Measurements from ENCODE around the gene DCT. TPM values are rescaled to one million over a fixed set of nuclear protein-coding genes. Genes with fewer than 3 reads are reported as not detected.

The DCT gene
- polyA plus RNA-seq, 1 of the 3 experiments (the other 2 are of a cell fraction), result 0.03 TPM

- Histone ChIP-seq H3K4me1 (ENCODE audit: control insufficient read depth in 1 of 2, insufficient read depth in 2 of 2, low read depth in 1 of 2, low read length in 1 of 2) (no peaks in the 10 kb centered on the region; a peak in 1 of 4 replicates), H3K9me2 (no peaks in the 10 kb centered on the region), H3K36me3 (replicated peaks in 1 of 2; ENCODE audit: control insufficient read depth in 1 of 2, insufficient read depth in 2 of 2, low read length in 1 of 2) (no peaks in the 10 kb centered on the region), H3K9me3 (no peaks in the 10 kb centered on the region), H3K4me3 (ENCODE audit: low read depth in 2 of 2, low read length in 1 of 2) (no peak overlapping the region), H2AFZ (ENCODE audit: low read depth) (no peak overlapping the region), H3K27me3 (ENCODE audit: insufficient read depth) (no peaks in the 10 kb centered on the region), H3K4me2 (no peak overlapping the region), H3K27ac (ENCODE audit: low read depth in 2 of 2, low read length in 1 of 2) (no peak overlapping the region), H3K79me2 (ENCODE audit: insufficient read depth) (no peaks in the 10 kb centered on the region), H3K9ac (no peak overlapping the region), H4K20me1 (ENCODE audit: insufficient read depth) (no peaks in the 10 kb centered on the region), H3F3A (replicated peaks; ENCODE audit: insufficient read depth) (no peaks in the 10 kb centered on the region)
- TF ChIP-seq YY1 (IDR thresholded peaks at IDR 0.05; ENCODE audit: low read depth) (no peak), PBX3 (IDR thresholded peaks at IDR 0.05) (no peak), RXRA (IDR thresholded peaks at IDR 0.05; ENCODE audit: borderline replicate concordance, low read depth) (no peak), FOXJ3 (CRISPR knock-in tag; IDR thresholded peaks at IDR 0.05) (no peak), SMC3 (IDR thresholded peaks at IDR 0.05; ENCODE audit: low read depth, low read length) (no peak)
- POLR2A ChIA-PET, result no interaction called here
- WGBS (ENCODE audit: low lambda C conversion rate), result 82% methylated on average over 3 of the region's 3 CpGs
- no peak for DNase-seq
- CTCF ChIA-PET, result no interaction called here
Measured at GRCh38 chr13:94495806-94496205, 16.3 kb upstream of the DCT start.

- CTCF ChIA-PET, result interaction anchor here (0.6 to 0.9 kb wide), 2 partner anchors 32 to 58 kb away, joined by 3 read pairs; no protein-coding TSS in a partner anchor
- H3K36me3 ChIP-seq (replicated peaks in 1 of 2; ENCODE audit: control insufficient read depth in 1 of 2, insufficient read depth in 2 of 2, low read length in 1 of 2), result no peaks in the 10 kb centered on the region
- no peak overlapping the region for H3K4me3 ChIP-seq (ENCODE audit: low read depth in 2 of 2, low read length in 1 of 2)
- H3K4me1 ChIP-seq (ENCODE audit: control insufficient read depth in 1 of 2, insufficient read depth in 2 of 2, low read depth in 1 of 2, low read length in 1 of 2), result no peaks in the 10 kb centered on the region; a peak in 1 of 4 replicates
- no peaks in the 10 kb centered on the region for H3K79me2 ChIP-seq (ENCODE audit: insufficient read depth)
- POLR2A ChIA-PET, result no interaction called here
- H3F3A ChIP-seq (replicated peaks; ENCODE audit: insufficient read depth), result no peaks in the 10 kb centered on the region
- WGBS (ENCODE audit: low lambda C conversion rate), result 4% methylated on average over 2 of the region's 2 CpGs
- TF ChIP-seq YY1 (IDR thresholded peaks at IDR 0.05; ENCODE audit: low read depth) (no peak), MEF2A (IDR thresholded peaks at IDR 0.05; ENCODE audit: borderline replicate concordance, low read depth) (no peak), JUND (IDR thresholded peaks at IDR 0.05) (no peak), FOXM1 (IDR thresholded peaks at IDR 0.05; ENCODE audit: low read depth) (no peak), RCOR1 (IDR thresholded peaks at IDR 0.05; ENCODE audit: low read length) (no peak), FOXJ3 (CRISPR knock-in tag; IDR thresholded peaks at IDR 0.05) (no peak), FOSL2 (IDR thresholded peaks at IDR 0.05; ENCODE audit: borderline replicate concordance, low read depth) (no peak), POLR2AphosphoS5 (IDR thresholded peaks at IDR 0.05; ENCODE audit: low read depth, low read length) (no peak), RAD21 (IDR thresholded peaks at IDR 0.05; ENCODE audit: low read length) (no peak), EP300 (IDR thresholded peaks at IDR 0.05; ENCODE audit: borderline replicate concordance in 1 of 2, low read depth in 1 of 2, low read length in 1 of 2) (no peak), GATA2 (CRISPR knock-in tag; IDR thresholded peaks at IDR 0.05) (no peak), MXI1 (IDR thresholded peaks at IDR 0.05; ENCODE audit: low read depth, low read length) (no peak), USF2 (IDR thresholded peaks at IDR 0.05; ENCODE audit: borderline replicate concordance, low read depth, low read length) (no peak)
- no peak overlapping the region for H3K4me2 ChIP-seq
- no peak overlapping the region for H2AFZ ChIP-seq (ENCODE audit: low read depth)
- no peaks in the 10 kb centered on the region for H3K9me2 ChIP-seq
- no peak overlapping the region for H3K27ac ChIP-seq (ENCODE audit: low read depth in 2 of 2, low read length in 1 of 2)
- no peak overlapping the region for H3K9ac ChIP-seq
- peak; percentile 45 for DNase-seq
- H4K20me1 ChIP-seq (ENCODE audit: insufficient read depth), result no peaks in the 10 kb centered on the region
- H3K27me3 ChIP-seq (ENCODE audit: insufficient read depth), result no peaks in the 10 kb centered on the region
- H3K9me3 ChIP-seq, result no peaks in the 10 kb centered on the region
Measured at GRCh38 chr13:94494026-94494425, 14.5 kb upstream of the DCT start.

Measured in SK-N-SH (cell line).